GM12872 (cell line): ENCODE results near the gene UTRN.

Experiments used
- CTCF ChIP-seq: IDR thresholded peaks from 3 replicates; pipeline ENCODE4 v1.5.1; 2011; ENCODE audit warnings: low read depth, mild to moderate bottlenecking, low read length, moderate library complexity; ENCODE audit not compliant: insufficient read depth

Gene UTRN

GRCh38 chr6:144305567-144305966, 20.4 kb downstream of the UTRN start:
- TF ChIP-seq CTCF, result no peak

- no peak for TF ChIP-seq CTCF
Observed at GRCh38 chr6:144305985-144306384, 20.9 kb downstream of the UTRN start.

DNA sequence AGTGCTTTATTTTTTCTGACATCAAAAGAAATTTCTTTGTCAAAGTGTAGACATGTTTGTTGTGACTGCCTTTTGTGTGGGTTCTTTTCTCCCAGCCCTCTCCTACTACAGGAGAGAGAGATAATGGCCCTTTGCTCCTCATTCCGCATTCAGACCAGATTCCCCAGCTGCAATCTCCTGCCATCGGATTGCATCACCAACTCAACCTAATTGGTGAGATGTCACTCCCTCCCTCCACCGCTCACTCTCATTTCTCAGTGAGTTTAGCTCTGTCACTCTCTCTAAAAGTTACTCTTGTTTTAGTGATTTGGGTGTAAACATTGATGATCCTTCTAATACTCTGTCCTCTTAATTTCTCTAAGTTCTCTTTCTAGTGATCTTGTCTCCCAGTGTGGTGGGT, 22.7 kb downstream of the UTRN start:
- no peak for TF ChIP-seq CTCF

GRCh38 chr6:144310765-144311164, 25.6 kb downstream of the UTRN start:
- TF ChIP-seq CTCF, result no peak

- no peak for TF ChIP-seq CTCF
Observed at GRCh38 chr6:144311361-144311760, 26.2 kb downstream of the UTRN start.

GRCh38 chr6:144314003-144314485, 28.9 kb downstream of the UTRN start:
- no peak for TF ChIP-seq CTCF

- TF ChIP-seq CTCF, result no peak
Observed at GRCh38 chr6:144314562-144314961, 29.4 kb downstream of the UTRN start.
